Bronchial epithelial cell (primary cell): Measurements from ENCODE around the gene CNTNAP2. TPM values are rescaled to one million over a fixed set of nuclear protein-coding genes. Genes with fewer than 3 reads are reported as not detected.

Source experiments
- DNase-seq: peaks from one replicate; pipeline ENCODE4 v3.0.0-alpha.2; 2010; ENCODE audit warnings: low read depth
- FAIRE-seq: peaks from 2 replicates; lab custom pipeline; 2011; peaks lifted over from hg19 to GRCh38; lab: Jason Lieb, UNC
- H3K27me3 ChIP-seq: 2 replicates; pipeline ENCODE4 v1.5.1; 2011; ENCODE audit warnings: low read length; ENCODE audit not compliant: control insufficient read depth, insufficient read depth
- H3K36me3 ChIP-seq: 2 replicates; pipeline ENCODE4 v1.5.1; 2011; ENCODE audit warnings: low read length; ENCODE audit not compliant: control insufficient read depth, insufficient read depth
- H3K4me3 ChIP-seq: 2 replicates; pipeline ENCODE4 v1.5.1; 2011; ENCODE audit warnings: mild to moderate bottlenecking, low read depth, low read length, control low read depth
- CTCF ChIP-seq: IDR thresholded peaks from 2 replicates; pipeline ENCODE4 v1.5.1; 2011; ENCODE audit warnings: mild to moderate bottlenecking, moderate library complexity, low read length, control low read depth, inconsistent platforms; ENCODE audit not compliant: insufficient read depth, severe bottlenecking
- total RNA-seq: library from RNA; depleted of rRNA; stranded (reverse); fragments of >200 nt; gene quantifications from 2 replicates; pipeline ENCODE4 v1.2.1, GENCODE V29; 2014

Gene CNTNAP2
- total RNA-seq, 1 donor from 2014 or later, result 0.26 TPM

- H3K36me3 ChIP-seq, result no peaks in the 10 kb centered on the region
- DNase-seq (no peak), FAIRE-seq (no peak)
- H3K27me3 ChIP-seq, result no peaks in the 10 kb centered on the region
- H3K4me3 ChIP-seq, result no peak overlapping the region
- no peak for TF ChIP-seq CTCF
Observed at GRCh38 chr7:147646568-147646967, 1530.0 kb downstream of the CNTNAP2 start.

GRCh38 chr7:147650991-147651390, 1534.4 kb downstream of the CNTNAP2 start:
- no peaks in the 10 kb centered on the region for H3K36me3 ChIP-seq
- no peak for TF ChIP-seq CTCF
- FAIRE-seq (no peak), DNase-seq (no peak)
- H3K4me3 ChIP-seq, result no peak overlapping the region
- no peaks in the 10 kb centered on the region for H3K27me3 ChIP-seq

GRCh38 chr7:147651601-147652000, 1535.0 kb downstream of the CNTNAP2 start:
- DNase-seq (no peak), FAIRE-seq (no peak)
- TF ChIP-seq CTCF, result no peak
- H3K27me3 ChIP-seq, result no peaks in the 10 kb centered on the region
- H3K4me3 ChIP-seq, result no peak overlapping the region
- H3K36me3 ChIP-seq, result no peaks in the 10 kb centered on the region

- FAIRE-seq (no peak), DNase-seq (no peak)
- no peak for TF ChIP-seq CTCF
- Histone ChIP-seq H3K4me3 (no peak overlapping the region), H3K27me3 (no peaks in the 10 kb centered on the region), H3K36me3 (no peaks in the 10 kb centered on the region)
Observed at GRCh38 chr7:147653456-147653855, 1536.9 kb downstream of the CNTNAP2 start.

- no peak for FAIRE-seq
- TF ChIP-seq CTCF, result no peak
- H3K27me3 ChIP-seq, result no peaks in the 10 kb centered on the region
- H3K4me3 ChIP-seq, result no peak overlapping the region
- no peaks in the 10 kb centered on the region for H3K36me3 ChIP-seq
- DNase-seq, result no peak
Observed at GRCh38 chr7:147658392-147658967, 1541.9 kb downstream of the CNTNAP2 start.
